BE2C (cell line): ENCODE data around the gene KASH5.

Experiments
- DNase-seq: peaks from one replicate; pipeline ENCODE4 v3.0.0-alpha.2; 2020
- H3K27me3 ChIP-seq: fragments of 250-450 bp; sonication (Bioruptor Pico); 2 replicates; pipeline ENCODE4 v1.5.1; 2020; ENCODE audit warnings: mild to moderate bottlenecking
- H3K36me3 ChIP-seq: fragments of 250-450 bp; sonication (Bioruptor Pico); 2 replicates; pipeline ENCODE4 v1.5.1; 2020; ENCODE audit warnings: mild to moderate bottlenecking
- H3K4me1 ChIP-seq: fragments of 250-450 bp; sonication (Bioruptor Pico); 2 replicates; pipeline ENCODE4 v1.5.1; 2020
- H3K4me3 ChIP-seq: 2 replicates; pipeline ENCODE4 v1.5.1; 2011; ENCODE audit warnings: low read depth, low read length
- H3K9me3 ChIP-seq: fragments of 250-450 bp; sonication (Bioruptor Pico); 2 replicates; pipeline ENCODE4 v1.5.1; 2020
- TF ChIP-seq, protein P1 (sequence below): IDR thresholded peaks from 2 replicates; pipeline ENCODE4 v1.5.1; 2012; ENCODE audit warnings: mild to moderate bottlenecking, low read depth, low read length

Gene KASH5

DNA sequence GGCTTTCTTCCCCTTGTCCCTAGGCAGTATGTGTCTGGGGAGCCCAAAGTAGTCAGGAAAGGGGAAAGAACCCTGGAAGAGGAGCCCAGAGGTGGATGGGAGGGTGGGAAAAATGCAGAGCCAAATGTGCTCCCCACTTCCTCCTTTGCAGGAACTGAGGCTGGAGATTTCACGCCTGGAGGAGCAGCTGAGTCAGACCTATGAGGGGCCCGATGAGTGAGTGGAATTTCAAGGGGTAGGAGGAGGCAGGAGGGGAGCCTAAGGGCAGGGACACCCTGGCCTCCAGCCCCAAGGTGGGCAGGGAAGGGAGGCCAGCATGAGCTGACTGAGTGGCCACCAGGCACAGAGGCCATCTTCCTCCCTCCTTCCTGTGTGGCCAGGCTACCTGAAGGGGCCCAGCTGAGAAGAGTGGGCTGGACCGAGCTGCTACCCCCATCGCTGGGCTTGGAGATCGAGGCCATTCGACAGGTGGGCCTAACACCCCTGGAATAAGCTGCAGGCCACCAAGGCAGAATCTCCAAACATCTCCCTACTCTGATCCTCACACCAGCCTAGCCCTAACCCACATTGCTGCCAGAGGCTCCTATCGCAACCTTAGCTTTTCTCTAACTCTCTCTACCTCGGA lies 20.9 kb downstream of the KASH5 start:
- DNase-seq = no peak
- TF ChIP-seq, protein P1, sequence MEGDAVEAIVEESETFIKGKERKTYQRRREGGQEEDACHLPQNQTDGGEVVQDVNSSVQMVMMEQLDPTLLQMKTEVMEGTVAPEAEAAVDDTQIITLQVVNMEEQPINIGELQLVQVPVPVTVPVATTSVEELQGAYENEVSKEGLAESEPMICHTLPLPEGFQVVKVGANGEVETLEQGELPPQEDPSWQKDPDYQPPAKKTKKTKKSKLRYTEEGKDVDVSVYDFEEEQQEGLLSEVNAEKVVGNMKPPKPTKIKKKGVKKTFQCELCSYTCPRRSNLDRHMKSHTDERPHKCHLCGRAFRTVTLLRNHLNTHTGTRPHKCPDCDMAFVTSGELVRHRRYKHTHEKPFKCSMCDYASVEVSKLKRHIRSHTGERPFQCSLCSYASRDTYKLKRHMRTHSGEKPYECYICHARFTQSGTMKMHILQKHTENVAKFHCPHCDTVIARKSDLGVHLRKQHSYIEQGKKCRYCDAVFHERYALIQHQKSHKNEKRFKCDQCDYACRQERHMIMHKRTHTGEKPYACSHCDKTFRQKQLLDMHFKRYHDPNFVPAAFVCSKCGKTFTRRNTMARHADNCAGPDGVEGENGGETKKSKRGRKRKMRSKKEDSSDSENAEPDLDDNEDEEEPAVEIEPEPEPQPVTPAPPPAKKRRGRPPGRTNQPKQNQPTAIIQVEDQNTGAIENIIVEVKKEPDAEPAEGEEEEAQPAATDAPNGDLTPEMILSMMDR = no peak
- Histone ChIP-seq H3K36me3 (no peaks in the 10 kb centered on the region), H3K4me1 (peaks cover 7% of the 10 kb centered on the region), H3K27me3 (no peaks in the 10 kb centered on the region), H3K9me3 (no peaks in the 10 kb centered on the region), H3K4me3 (no peak overlapping the region)

DNA sequence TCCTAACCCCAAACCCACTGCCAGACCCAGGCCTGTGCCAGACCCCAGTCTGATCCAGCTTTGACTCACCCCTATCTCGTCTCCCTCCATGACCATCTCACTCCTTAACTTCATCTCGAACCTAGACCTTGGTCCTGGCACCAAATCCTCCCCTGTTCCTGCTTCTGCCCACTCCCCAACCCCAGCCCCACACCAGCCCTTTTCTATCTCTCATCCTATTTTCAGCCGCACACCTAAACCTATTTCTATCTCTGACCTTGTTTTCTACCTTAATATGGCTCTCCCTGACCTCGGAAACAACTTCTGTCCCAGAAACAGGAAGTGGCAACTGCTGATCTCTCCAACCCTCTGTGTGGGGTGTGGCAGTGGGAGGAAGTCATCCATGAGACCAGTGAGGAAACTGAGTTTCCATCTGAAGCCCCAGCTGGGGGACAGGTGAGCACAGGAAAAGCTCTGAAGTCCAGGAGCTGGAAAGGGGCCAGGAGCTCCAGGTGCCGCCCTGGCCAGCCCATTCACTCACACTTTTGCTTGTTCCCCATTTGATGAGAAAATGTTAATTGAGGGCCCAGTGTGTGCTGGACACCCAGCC lies 21.5 kb downstream of the KASH5 start:
- DNase-seq = no peak
- TF ChIP-seq, protein P1 = no peak
- Histone ChIP-seq H3K27me3 (no peaks in the 10 kb centered on the region), H3K4me1 (peaks cover 11% of the 10 kb centered on the region), H3K36me3 (no peaks in the 10 kb centered on the region), H3K9me3 (no peaks in the 10 kb centered on the region), H3K4me3 (no peak overlapping the region)

DNA sequence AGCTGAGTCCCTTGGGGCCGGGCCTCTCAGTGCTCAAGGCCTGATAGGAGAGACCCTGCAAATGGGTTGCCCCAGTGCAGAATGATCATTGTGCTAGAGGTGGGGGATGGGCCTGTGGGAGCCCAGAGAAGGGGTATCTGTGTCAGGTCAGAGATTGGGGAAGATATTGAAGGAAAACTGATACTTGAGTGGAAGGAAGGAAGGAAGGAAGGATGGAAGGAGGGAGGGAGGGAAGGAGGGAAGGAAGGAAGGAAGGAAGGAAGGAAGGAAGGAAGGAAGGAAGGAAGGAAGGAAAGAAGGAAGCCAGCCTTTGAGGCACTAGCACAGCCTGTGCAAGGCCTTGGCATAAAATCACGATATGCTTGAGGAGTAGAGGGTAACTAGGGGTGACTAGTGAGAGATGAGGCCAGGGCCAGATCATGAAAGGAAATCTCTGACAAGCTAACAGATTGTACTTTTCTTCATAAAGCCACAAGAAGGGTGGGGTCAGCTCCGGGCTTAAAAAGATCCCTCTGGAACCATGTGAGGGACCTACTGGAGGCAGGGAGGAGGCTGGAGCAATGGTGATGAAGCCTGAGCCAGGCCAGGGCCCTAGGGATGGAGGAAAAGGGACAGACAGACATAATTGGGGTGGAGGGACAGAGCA lies 23.8 kb downstream of the KASH5 start:
- Histone ChIP-seq H3K27me3 (no peaks in the 10 kb centered on the region), H3K4me3 (no peak overlapping the region), H3K9me3 (no peaks in the 10 kb centered on the region), H3K36me3 (no peaks in the 10 kb centered on the region), H3K4me1 (peaks cover 19% of the 10 kb centered on the region)
- no peak for DNase-seq
- TF ChIP-seq, protein P1 = no peak

DNA sequence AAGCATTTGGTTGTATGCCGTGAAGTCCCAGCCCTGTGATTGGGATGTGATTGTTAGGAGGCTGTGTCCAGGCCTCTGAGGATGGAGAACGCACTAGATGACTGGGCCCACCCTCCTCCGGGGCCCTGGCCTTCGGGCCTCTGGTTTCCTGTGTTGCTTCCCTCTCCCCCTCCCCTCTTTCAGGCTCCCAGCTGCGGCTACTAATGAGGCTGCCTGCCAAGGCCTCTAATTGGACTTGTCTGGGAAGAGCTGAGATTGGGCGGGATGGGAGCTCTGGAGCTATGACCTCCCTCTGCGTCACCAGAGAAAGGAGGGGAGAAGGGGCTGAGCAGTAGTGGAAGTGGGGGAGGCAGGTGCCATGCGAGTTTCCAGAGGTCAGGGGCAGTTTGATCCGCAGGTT lies 25.3 kb downstream of the KASH5 start:
- Histone ChIP-seq H3K9me3 (no peaks in the 10 kb centered on the region), H3K27me3 (no peaks in the 10 kb centered on the region), H3K4me3 (no peak overlapping the region), H3K36me3 (no peaks in the 10 kb centered on the region), H3K4me1 (peaks cover 19% of the 10 kb centered on the region)
- TF ChIP-seq, protein P1 = no peak
- peak; percentile 82 for DNase-seq

DNA sequence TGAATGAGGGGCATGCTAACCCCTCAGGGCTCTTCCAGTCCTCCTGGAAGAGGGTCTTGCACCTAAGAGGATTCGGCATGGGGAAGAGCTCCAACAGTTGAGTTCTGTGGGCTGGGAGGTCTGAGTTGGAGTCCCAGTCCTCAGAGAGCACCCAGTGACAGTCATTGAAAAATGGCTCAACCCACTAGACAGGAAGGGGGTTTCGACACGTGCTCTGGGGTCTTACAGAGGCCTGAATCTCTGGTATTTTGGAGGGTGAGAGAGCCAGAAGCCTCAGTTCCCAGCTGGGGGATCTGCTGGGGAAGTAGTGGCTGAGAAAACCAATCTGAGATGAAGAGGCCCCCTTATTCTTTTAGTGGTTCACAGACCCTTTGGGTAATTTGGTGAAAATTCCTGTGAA lies 26.2 kb downstream of the KASH5 start:
- DNase-seq = no peak
- Histone ChIP-seq H3K9me3 (no peaks in the 10 kb centered on the region), H3K4me1 (peaks cover 19% of the 10 kb centered on the region), H3K36me3 (no peaks in the 10 kb centered on the region), H3K4me3 (no peak overlapping the region), H3K27me3 (no peaks in the 10 kb centered on the region)
- TF ChIP-seq, protein P1 = no peak
